MCF 10A (cell line): ENCODE measurements around the gene CLTA. TPM values are rescaled to one million over a fixed set of nuclear protein-coding genes. Genes with fewer than 3 reads are reported as not detected.
A peak's percentile ranks its signal among the peaks of the same experiment; 100 is the strongest.
"Not testable (repeated sequence)": the region's sequence is repeated elsewhere in the genome, so short reads cannot be mapped to it uniquely, and the experiment has no call there.

Experiments used
- BruUV-seq: library from RNA; stranded (reverse); fragments of 400-500 nt; replicated peaks from 2 replicates; lab custom pipeline; 2021; lab: Mats Ljungman, UMichigan
- CTCF ChIA-PET: fragments of 300-600 bp; sonication (Branson Sonifier 250); formaldehyde crosslinking; extraction: SDS; loops from one replicate; lab custom pipeline; 2021; ENCODE audit warnings: antibody characterized with exemption, inconsistent platforms; lab: Yijun Ruan, JAX
- POLR2A ChIA-PET: fragments of 300-600, 350-650 bp; sonication (Branson Sonifier 250); formaldehyde crosslinking; extraction: SDS; loops from one replicate; lab custom pipeline; 2020; ENCODE audit warnings: antibody characterized with exemption, inconsistent platforms; lab: Yijun Ruan, JAX
- DNase-seq: peaks from one replicate; pipeline ENCODE4 v3.0.0-alpha.2; 2018; ENCODE audit not compliant: unreplicated experiment
- H3K27ac Mint-ChIP-seq: one replicate; pipeline ENCODE4 v1.8.0; 2022; ENCODE audit warnings: mild to moderate bottlenecking, low read depth, mixed read lengths; ENCODE audit not compliant: unreplicated experiment
- H3K27me3 Mint-ChIP-seq: one replicate; pipeline ENCODE4 v1.8.0; 2022; ENCODE audit warnings: mixed read lengths; ENCODE audit not compliant: insufficient read depth, unreplicated experiment
- H3K36me3 Mint-ChIP-seq: one replicate; pipeline ENCODE4 v1.8.0; 2022; ENCODE audit warnings: mild to moderate bottlenecking, moderate library complexity, mixed read lengths; ENCODE audit not compliant: insufficient read depth, unreplicated experiment
- H3K4me1 Mint-ChIP-seq: one replicate; pipeline ENCODE4 v1.8.0; 2022; ENCODE audit warnings: mixed read lengths; ENCODE audit not compliant: insufficient read depth, unreplicated experiment
- H3K4me3 Mint-ChIP-seq: one replicate; pipeline ENCODE4 v1.8.0; 2022; ENCODE audit warnings: mild to moderate bottlenecking, moderate library complexity, mixed read lengths; ENCODE audit not compliant: unreplicated experiment
- H3K9me3 Mint-ChIP-seq: one replicate; pipeline ENCODE4 v1.8.0; 2022; ENCODE audit warnings: mixed read lengths; ENCODE audit not compliant: unreplicated experiment
- CTCF ChIP-seq: fragments of 200-600 bp; IDR thresholded peaks from one replicate; pipeline ENCODE4 v1.8.0; 2022; ENCODE audit warnings: antibody characterized with exemption, mild to moderate bottlenecking; ENCODE audit not compliant: unreplicated experiment
- intact Hi-C: fragments of 100-400 bp; cut with micrococcal nuclease; formaldehyde crosslinking; loops from 2 replicates; pipeline ENCODE4 v1.14.1; 2022
- total RNA-seq: library from RNA; stranded (reverse); gene quantifications from 2 replicates; pipeline ENCODE4 v1.2.3, GENCODE V29; 2022

Gene CLTA
- total RNA-seq, 1 experiment from 2014 or later: 189 TPM

- BruUV-seq, H3K4me1 Mint-ChIP-seq, H3K9me3 Mint-ChIP-seq, H3K27me3 Mint-ChIP-seq, H3K4me3 Mint-ChIP-seq, H3K27ac Mint-ChIP-seq, POLR2A ChIA-PET: not testable (repeated sequence)
- TF ChIP-seq CTCF: peak; percentile 39
- intact Hi-C loops: loop anchor here (1.0 to 10.0 kb wide), 4 partner anchors 23 to 307 kb away; partner anchors contain the start of gene RNF38
- CTCF ChIA-PET: interaction anchor here (0.7 to 8.0 kb wide), 23 partner anchors 9 to 612 kb away, joined by 3 to 81 read pairs (median 4); no protein-coding TSS in a partner anchor
- DNase-seq: peak; percentile 47
- peaks cover 56% of the 10 kb centered on the region for H3K36me3 Mint-ChIP-seq
These were observed 57.3 kb downstream of the CLTA start for GRCh38 chr9:36248061-36248460.

- Mint-ChIP-seq H3K27ac (no peak overlapping the region), H3K36me3 (peaks cover 49% of the 10 kb centered on the region), H3K4me1 (peaks cover 5% of the 10 kb centered on the region), H3K9me3 (no peaks in the 10 kb centered on the region), H3K4me3 (no peak overlapping the region), H3K27me3 (no peaks in the 10 kb centered on the region)
- no peak for TF ChIP-seq CTCF
- no peak for DNase-seq
- intact Hi-C loops: loop anchor here (2.0 to 10.0 kb wide), 2 partner anchors 152 to 306 kb away; partner anchors contain the start of gene RNF38
- BruUV-seq: no TSS peak
- ChIA-PET POLR2A (interaction anchor here (0.6 to 1.0 kb wide), 2 partner anchors 59 to 85 kb away, joined by 3 read pairs; partner anchors contain the start of gene CLTA), CTCF (interaction anchor here (0.6 to 8.0 kb wide), 6 partner anchors 10 to 183 kb away, joined by 3 to 81 read pairs (median 6); partner anchors contain the start of gene GNE)
These were observed 58.5 kb downstream of the CLTA start for GRCh38 chr9:36249189-36249588.

- H3K27me3 Mint-ChIP-seq: no peaks in the 10 kb centered on the region
- POLR2A ChIA-PET: interaction anchor here (0.6 kb wide), 2 partner anchors 84 to 285 kb away, joined by 3 read pairs; no protein-coding TSS in a partner anchor
- H3K27ac Mint-ChIP-seq: peak overlapping the region; percentile 23
These were observed 59.4 kb downstream of the CLTA start for GRCh38 chr9:36250079-36250478.

GRCh38 chr9:36251428-36251827 lies 60.7 kb downstream of the CLTA start:
- no peak overlapping the region for H3K27ac Mint-ChIP-seq
- peaks cover 31% of the 10 kb centered on the region for H3K36me3 Mint-ChIP-seq
- peaks cover 5% of the 10 kb centered on the region for H3K4me1 Mint-ChIP-seq
- H3K27me3 Mint-ChIP-seq: no peaks in the 10 kb centered on the region
- DNase-seq: no peak
- BruUV-seq: no TSS peak
- no peaks in the 10 kb centered on the region for H3K9me3 Mint-ChIP-seq
- ChIA-PET CTCF (interaction anchor here (1.8 to 8.0 kb wide), 2 partner anchors 11 to 78 kb away, joined by 6 to 81 read pairs; no protein-coding TSS in a partner anchor), POLR2A (no interaction called here)
- TF ChIP-seq CTCF: no peak
- intact Hi-C loops: no loop called here
- no peak overlapping the region for H3K4me3 Mint-ChIP-seq

More at GRCh38 chr9:36250079-36250478, 59.4 kb downstream of the CLTA start:
- no peak for TF ChIP-seq CTCF
- Mint-ChIP-seq H3K9me3 (no peaks in the 10 kb centered on the region), H3K4me3 (no peak overlapping the region), H3K4me1 (peaks cover 5% of the 10 kb centered on the region), H3K36me3 (peaks cover 40% of the 10 kb centered on the region)
- intact Hi-C loops: no loop called here
- DNase-seq: no peak
- BruUV-seq: no TSS peak
- CTCF ChIA-PET: interaction anchor here (0.6 to 8.0 kb wide), 5 partner anchors 9 to 142 kb away, joined by 3 to 81 read pairs (median 5); partner anchors contain the start of gene GNE
